GM23248 (cell line): ENCODE data around the gene CHST12.

Source experiments
- EZH2 ChIP-seq: fragments of 200-600 bp; sonication (generic); IDR thresholded peaks from 2 replicates; pipeline ENCODE4 v1.6.1; 2018; ENCODE audit warnings: antibody characterized with exemption, mild to moderate bottlenecking; ENCODE audit not compliant: insufficient read depth, poor library complexity, severe bottlenecking
- EZH2phosphoT487 ChIP-seq: fragments of 200-600 bp; sonication (generic); IDR thresholded peaks from 2 replicates; pipeline ENCODE4 v1.6.1; 2018; ENCODE audit warnings: antibody characterized with exemption, moderate library complexity, mild to moderate bottlenecking, low read depth; ENCODE audit not compliant: insufficient read depth

DNA sequence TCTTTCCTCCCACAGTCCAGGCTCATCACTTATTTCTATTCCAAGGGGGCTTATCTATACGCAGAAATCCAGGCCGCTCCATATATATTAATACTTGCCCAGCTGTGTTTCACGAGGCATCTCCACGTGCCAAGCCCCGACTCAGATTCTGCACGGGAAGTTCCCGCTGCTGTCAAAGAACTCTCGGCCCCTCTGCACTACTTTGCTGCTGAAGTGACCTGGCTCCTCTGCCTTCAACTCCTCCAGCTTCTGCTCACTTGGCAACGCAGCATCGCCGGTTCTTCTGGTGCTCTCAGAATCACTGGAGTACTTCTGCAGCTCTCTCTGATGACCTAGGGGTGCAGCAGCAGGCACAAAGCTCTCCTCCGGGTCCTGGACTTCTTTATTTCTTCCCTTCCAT lies 9.7 kb upstream of the CHST12 start:
- TF ChIP-seq EZH2phosphoT487, result no peak
- TF ChIP-seq EZH2, result no peak
